ENCODE results near the gene PDZD7.

The PDZD7 gene

DNA sequence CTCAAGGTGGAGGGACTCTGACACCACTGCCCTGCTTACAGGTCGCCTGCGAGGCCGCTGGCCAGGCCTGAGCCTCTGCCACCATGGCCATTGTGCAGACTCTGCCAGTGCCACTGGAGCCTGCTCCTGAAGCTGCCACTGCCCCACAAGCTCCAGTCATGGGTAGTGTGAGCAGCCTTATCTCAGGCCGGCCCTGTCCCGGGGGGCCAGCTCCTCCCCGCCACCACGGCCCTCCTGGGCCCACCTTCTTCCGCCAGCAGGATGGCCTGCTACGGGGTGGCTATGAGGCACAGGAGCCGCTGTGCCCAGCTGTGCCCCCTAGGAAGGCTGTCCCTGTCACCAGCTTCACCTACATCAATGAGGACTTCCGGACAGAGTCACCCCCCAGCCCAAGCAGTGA, 28.5 kb downstream of the PDZD7 start:
- TF ChIP-seq, protein P1, sequence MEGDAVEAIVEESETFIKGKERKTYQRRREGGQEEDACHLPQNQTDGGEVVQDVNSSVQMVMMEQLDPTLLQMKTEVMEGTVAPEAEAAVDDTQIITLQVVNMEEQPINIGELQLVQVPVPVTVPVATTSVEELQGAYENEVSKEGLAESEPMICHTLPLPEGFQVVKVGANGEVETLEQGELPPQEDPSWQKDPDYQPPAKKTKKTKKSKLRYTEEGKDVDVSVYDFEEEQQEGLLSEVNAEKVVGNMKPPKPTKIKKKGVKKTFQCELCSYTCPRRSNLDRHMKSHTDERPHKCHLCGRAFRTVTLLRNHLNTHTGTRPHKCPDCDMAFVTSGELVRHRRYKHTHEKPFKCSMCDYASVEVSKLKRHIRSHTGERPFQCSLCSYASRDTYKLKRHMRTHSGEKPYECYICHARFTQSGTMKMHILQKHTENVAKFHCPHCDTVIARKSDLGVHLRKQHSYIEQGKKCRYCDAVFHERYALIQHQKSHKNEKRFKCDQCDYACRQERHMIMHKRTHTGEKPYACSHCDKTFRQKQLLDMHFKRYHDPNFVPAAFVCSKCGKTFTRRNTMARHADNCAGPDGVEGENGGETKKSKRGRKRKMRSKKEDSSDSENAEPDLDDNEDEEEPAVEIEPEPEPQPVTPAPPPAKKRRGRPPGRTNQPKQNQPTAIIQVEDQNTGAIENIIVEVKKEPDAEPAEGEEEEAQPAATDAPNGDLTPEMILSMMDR (IDR thresholded peaks at IDR 0.05; ENCODE audit: insufficient read depth, low read depth, low read length, missing control alignments): no peak
- H3K4me3 ChIP-seq (ENCODE audit: low read length): no peak overlapping the region
- DNase-seq (ENCODE audit: low read depth): no peak

DNA sequence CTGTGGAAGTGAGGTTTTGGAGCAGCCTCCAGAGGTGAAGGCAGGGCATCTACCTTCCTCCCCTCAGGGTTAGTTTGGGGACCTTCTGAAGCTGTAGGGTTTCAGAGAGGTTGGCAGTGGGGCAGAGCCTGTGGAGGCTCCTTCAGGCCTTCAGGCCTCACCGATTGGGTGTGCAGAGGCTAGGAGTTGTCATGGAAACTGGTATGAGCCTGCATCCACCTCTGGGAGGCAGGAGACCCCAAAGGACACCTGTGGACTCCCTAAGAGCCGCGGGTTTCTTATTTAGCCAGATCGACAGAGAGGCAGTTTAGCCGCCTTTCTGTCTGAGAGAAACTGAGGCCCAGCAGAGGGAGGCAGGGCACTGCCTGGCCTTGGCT, 29.3 kb downstream of the PDZD7 start:
- TF ChIP-seq, protein P1 (IDR thresholded peaks at IDR 0.05; ENCODE audit: insufficient read depth, low read depth, low read length, missing control alignments): no peak
- H3K4me3 ChIP-seq (ENCODE audit: low read length): no peak overlapping the region

DNA sequence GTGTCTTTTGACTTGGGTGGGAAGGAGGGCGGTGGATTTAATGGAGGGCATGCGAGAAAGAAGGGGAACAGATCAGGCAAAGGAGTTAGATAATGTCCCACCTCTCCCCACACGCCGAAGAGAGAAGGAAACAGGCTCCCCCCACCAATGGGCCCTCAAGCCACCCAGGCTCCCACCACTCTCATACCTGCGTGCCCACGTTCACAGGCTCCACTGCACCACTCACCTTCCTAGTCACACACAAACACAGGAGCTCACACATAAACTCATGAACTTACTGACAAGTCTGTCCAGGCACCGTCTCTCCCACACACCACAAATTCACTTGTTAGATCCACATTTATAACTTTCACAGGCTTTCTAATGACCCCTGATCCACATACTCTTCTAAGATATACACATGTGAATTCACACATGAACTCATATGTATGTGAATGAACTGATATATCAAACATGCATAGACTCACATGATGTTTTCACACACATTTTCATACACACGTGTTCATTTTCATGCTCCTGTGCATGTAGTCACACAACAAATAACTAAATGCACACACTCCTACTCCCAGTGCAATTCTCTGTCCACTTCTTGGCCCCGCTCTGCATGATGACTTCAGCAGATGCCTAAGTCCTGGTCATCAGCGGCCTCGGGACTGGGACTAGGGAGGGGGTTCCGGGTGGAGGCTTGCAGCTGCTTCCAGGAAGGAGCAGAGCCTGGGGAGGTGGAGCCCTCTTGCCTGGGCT, 29.8 kb downstream of the PDZD7 start:
- DNase-seq (ENCODE audit: low read depth): peak; percentile 61
- H3K4me3 ChIP-seq (ENCODE audit: low read length): peak overlapping the region; percentile 80
- TF ChIP-seq, protein P1 (IDR thresholded peaks at IDR 0.05; ENCODE audit: insufficient read depth, low read depth, low read length, missing control alignments): no peak

More for the DNA sequence above, 29.3 kb downstream of the PDZD7 start:
- no peak for DNase-seq (ENCODE audit: low read depth)

DNA sequence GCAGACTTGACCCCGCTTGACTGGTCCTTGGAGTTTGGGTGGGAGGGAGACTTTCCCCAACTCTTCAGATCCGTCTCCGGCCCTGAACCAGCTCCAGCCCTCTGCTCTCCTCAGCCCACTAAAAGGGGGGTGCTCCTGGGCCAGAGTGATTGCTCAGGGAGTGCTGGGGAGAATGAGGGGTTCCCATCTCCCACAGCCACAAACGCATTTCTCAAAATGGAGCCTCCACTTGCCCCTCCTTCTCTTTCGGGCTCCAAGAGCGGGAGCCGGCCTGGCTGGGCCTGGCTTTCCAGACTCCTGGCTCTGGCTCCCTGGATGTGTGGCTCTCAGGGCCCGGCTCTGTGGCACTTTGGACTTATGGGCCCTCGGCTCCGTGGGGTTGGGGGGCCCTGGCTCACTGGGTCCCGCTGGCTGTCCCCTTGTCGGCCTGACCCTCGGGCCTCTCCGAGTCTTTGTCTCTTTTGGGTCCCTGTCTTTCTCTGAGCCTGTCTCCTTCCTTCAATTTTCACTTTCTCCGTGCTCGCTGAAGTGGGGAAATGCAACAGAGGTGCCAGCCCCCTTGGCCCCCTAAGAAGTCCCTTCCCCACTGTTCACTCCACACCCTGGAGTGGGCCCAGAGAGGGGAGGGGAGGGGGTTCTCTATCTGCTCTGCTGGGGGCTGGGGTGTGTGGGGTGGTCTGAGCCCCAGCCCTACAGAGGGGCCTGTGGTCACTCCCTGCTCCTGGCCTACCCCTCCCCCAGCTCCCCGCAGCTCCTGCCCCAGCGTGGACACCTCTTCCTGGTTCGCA, 30.6 kb downstream of the PDZD7 start:
- TF ChIP-seq, protein P1 (IDR thresholded peaks at IDR 0.05; ENCODE audit: insufficient read depth, low read depth, low read length, missing control alignments): no peak
- peak; percentile 32 for DNase-seq (ENCODE audit: low read depth)
- H3K4me3 ChIP-seq (ENCODE audit: low read length): peak overlapping the region; percentile 80

- DNase-seq (ENCODE audit: low read depth): no peak
- peak within 1 kb of the TSS; percentile 80 for H3K4me3 ChIP-seq (ENCODE audit: low read length)
- TF ChIP-seq, protein P1 (IDR thresholded peaks at IDR 0.05; ENCODE audit: insufficient read depth, low read depth, low read length, missing control alignments): no peak
These were observed 31.2 kb downstream of the PDZD7 start, which contains the start of gene LZTS2 for GRCh38 chr10:100999742-101000126. LZTS2 (plus strand) TSS chr10:100999808; CDS start chr10:101002539, 2,731 bp downstream.

DNA sequence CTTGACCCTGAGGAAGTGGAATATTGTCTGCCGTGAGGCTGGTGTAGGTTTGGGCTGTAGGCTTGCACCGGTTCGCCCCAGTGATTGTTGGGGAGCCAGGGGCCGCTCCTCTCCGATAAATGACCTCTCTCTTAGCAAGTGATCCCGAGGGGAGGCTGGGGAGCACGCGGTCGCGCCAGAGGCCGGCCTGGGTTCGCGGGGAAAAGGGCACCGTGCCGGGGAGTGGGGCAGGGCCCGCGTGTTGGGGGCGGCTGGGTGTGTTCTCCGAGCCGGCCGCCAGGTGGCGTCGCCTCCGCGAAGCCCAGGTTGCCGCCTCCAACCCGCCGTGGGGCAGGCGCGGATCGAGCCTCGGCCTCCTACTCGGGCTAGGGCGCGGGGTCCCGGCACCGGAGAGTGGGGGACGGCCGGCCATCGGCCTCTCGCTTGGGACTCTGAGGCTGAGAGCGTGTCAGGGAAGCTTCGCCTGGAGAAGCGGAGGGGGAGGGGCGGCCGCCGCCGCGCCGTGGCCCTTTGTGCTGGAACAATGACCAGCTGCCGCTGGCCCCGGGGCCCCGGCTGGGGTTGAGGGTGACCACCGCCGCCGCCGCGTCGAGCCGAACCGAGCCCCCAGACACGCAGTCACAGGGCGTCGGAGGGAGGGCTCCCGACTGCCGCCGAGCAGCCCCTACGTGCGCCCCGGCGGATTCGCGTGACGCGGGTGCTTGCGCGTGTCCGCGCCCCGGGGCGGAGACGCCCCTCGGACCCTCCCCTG, 31.8 kb downstream of the PDZD7 start:
- H3K4me3 ChIP-seq (ENCODE audit: low read length): peak overlapping the region; percentile 78
- peak; percentile 68 for DNase-seq (ENCODE audit: low read depth)
- TF ChIP-seq, protein P1 (IDR thresholded peaks at IDR 0.05; ENCODE audit: insufficient read depth, low read depth, low read length, missing control alignments): peak; percentile 50

Measured in epithelial cell of esophagus (primary cell).